ENCODE results near the gene SRMS. TPM values are rescaled to one million over a fixed set of nuclear protein-coding genes. Genes with fewer than 3 reads are reported as not detected.

Gene SRMS
- total RNA-seq, result not detected
- polyA plus RNA-seq, result not detected

- H3K9me3 ChIP-seq (ENCODE audit: control insufficient read depth in 4 of 4, low read length in 3 of 4), result no peaks in the 10 kb centered on the region
- H3K9ac ChIP-seq (ENCODE audit: low read depth in 1 of 2, low read length in 2 of 2), result no peak within 1 kb of the TSS
- H3K27ac ChIP-seq (ENCODE audit: low read depth in 1 of 2, low read length in 2 of 2), result no peak within 1 kb of the TSS
- DNase-seq (ENCODE audit: low spot score), result no peak
- 53% methylated on average over 35 of the region's 35 CpGs for WGBS
- H3K36me3 ChIP-seq (ENCODE audit: control insufficient read depth in 4 of 4, insufficient read depth in 3 of 4, low read depth in 1 of 4, low read length in 3 of 4), result no peaks in the 10 kb centered on the region
- no peak within 1 kb of the TSS for H3K4me3 ChIP-seq (ENCODE audit: low read depth in 1 of 3, low read length in 3 of 3)
- peaks cover 0 to 2% (median 0%) of the 10 kb centered on the region in 4 donors for H3K27me3 ChIP-seq (ENCODE audit: control insufficient read depth in 4 of 4, insufficient read depth in 4 of 4, low read length in 3 of 4)
- H3K4me1 ChIP-seq (ENCODE audit: control insufficient read depth in 4 of 4, insufficient read depth in 4 of 4, low read length in 3 of 4), result no peaks in the 10 kb centered on the region
- no peak for TF ChIP-seq RAD21 (IDR thresholded peaks at IDR 0.05)
- no peak for TF ChIP-seq HNF4G (IDR thresholded peaks at IDR 0.05)
- no peak for TF ChIP-seq EGR1 (IDR thresholded peaks at IDR 0.05; ENCODE audit: low read depth in 2 of 2)
- TF ChIP-seq FOXA2 (IDR thresholded peaks at IDR 0.05), result no peak
- no peak for TF ChIP-seq REST (IDR thresholded peaks at IDR 0.05)
- no peak for TF ChIP-seq CTCF (IDR thresholded peaks at IDR 0.05; ENCODE audit: low read depth, low read length, missing input control)
- TF ChIP-seq TAF1 (conservative IDR thresholded peaks at IDR 0.05), result no peak
- TF ChIP-seq NR2F2 (IDR thresholded peaks at IDR 0.05), result no peak
- no peak for TF ChIP-seq YY1 (IDR thresholded peaks at IDR 0.05)
- no peak for TF ChIP-seq MAX (IDR thresholded peaks at IDR 0.05)
- no peak for TF ChIP-seq ATF3 (IDR thresholded peaks at IDR 0.05)
- no peak for TF ChIP-seq GABPA (IDR thresholded peaks at IDR 0.05 in 1 of 2, conservative IDR thresholded peaks at IDR 0.05 in 1 of 2)
- no peak for TF ChIP-seq JUND (IDR thresholded peaks at IDR 0.05)
- no peak for TF ChIP-seq SP1 (IDR thresholded peaks at IDR 0.05)
- TF ChIP-seq RXRA (IDR thresholded peaks at IDR 0.05), result no peak
Observed at GRCh38 chr20:63547725-63548480, at the start of gene SRMS. Gene SRMS, minus strand, starts transcription at chr20:63547749. Its CDS starts 286 bp downstream, at chr20:63547463.

- TF ChIP-seq NR2F2 (IDR thresholded peaks at IDR 0.05) (no peak), GABPA (IDR thresholded peaks at IDR 0.05 in 1 of 2, conservative IDR thresholded peaks at IDR 0.05 in 1 of 2) (no peak), EGR1 (IDR thresholded peaks at IDR 0.05; ENCODE audit: low read depth in 2 of 2) (no peak), TAF1 (conservative IDR thresholded peaks at IDR 0.05) (no peak), CTCF (IDR thresholded peaks at IDR 0.05; ENCODE audit: low read depth, low read length, missing input control) (no peak), HNF4A (conservative IDR thresholded peaks at IDR 0.05) (no peak), MAX (IDR thresholded peaks at IDR 0.05) (no peak), JUND (IDR thresholded peaks at IDR 0.05) (no peak)
- DNase-seq (ENCODE audit: low spot score), result no peak
- H3K4me1 ChIP-seq (ENCODE audit: control insufficient read depth in 4 of 4, insufficient read depth in 4 of 4, low read length in 3 of 4), result no peaks in the 10 kb centered on the region
- no peak overlapping the region for H3K9ac ChIP-seq (ENCODE audit: low read depth in 1 of 2, low read length in 2 of 2)
- no peaks in the 10 kb centered on the region for H3K9me3 ChIP-seq (ENCODE audit: control insufficient read depth in 4 of 4, low read length in 3 of 4)
- no peaks in the 10 kb centered on the region for H3K27me3 ChIP-seq (ENCODE audit: control insufficient read depth in 4 of 4, insufficient read depth in 4 of 4, low read length in 3 of 4)
- no peak overlapping the region for H3K4me3 ChIP-seq (ENCODE audit: low read depth in 1 of 3, low read length in 3 of 3)
- WGBS, result 97% methylated on average over 6 of the region's 6 CpGs
- H3K36me3 ChIP-seq (ENCODE audit: control insufficient read depth in 4 of 4, insufficient read depth in 3 of 4, low read depth in 1 of 4, low read length in 3 of 4), result peaks cover 9 to 57% (median 12%) of the 10 kb centered on the region in 4 donors
- H3K27ac ChIP-seq (ENCODE audit: low read depth in 1 of 2, low read length in 2 of 2), result no peak overlapping the region
Observed at GRCh38 chr20:63596423-63596822, 48.9 kb upstream of the SRMS start.

Data from liver (tissue), 9 donors.